NOMO-1 (cell line): ENCODE results near the gene GEN1.
A peak's percentile ranks its signal among the peaks of the same experiment; 100 is the strongest.

Experiments
- DNase-seq, 2 experiments: peaks; one replicate each; lab custom pipeline; 2025; ENCODE audit not compliant: unreplicated experiment in 2 of 2; lab: John Stamatoyannopoulos, UW

GEN1 gene, protein sequence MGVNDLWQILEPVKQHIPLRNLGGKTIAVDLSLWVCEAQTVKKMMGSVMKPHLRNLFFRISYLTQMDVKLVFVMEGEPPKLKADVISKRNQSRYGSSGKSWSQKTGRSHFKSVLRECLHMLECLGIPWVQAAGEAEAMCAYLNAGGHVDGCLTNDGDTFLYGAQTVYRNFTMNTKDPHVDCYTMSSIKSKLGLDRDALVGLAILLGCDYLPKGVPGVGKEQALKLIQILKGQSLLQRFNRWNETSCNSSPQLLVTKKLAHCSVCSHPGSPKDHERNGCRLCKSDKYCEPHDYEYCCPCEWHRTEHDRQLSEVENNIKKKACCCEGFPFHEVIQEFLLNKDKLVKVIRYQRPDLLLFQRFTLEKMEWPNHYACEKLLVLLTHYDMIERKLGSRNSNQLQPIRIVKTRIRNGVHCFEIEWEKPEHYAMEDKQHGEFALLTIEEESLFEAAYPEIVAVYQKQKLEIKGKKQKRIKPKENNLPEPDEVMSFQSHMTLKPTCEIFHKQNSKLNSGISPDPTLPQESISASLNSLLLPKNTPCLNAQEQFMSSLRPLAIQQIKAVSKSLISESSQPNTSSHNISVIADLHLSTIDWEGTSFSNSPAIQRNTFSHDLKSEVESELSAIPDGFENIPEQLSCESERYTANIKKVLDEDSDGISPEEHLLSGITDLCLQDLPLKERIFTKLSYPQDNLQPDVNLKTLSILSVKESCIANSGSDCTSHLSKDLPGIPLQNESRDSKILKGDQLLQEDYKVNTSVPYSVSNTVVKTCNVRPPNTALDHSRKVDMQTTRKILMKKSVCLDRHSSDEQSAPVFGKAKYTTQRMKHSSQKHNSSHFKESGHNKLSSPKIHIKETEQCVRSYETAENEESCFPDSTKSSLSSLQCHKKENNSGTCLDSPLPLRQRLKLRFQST

DNA sequence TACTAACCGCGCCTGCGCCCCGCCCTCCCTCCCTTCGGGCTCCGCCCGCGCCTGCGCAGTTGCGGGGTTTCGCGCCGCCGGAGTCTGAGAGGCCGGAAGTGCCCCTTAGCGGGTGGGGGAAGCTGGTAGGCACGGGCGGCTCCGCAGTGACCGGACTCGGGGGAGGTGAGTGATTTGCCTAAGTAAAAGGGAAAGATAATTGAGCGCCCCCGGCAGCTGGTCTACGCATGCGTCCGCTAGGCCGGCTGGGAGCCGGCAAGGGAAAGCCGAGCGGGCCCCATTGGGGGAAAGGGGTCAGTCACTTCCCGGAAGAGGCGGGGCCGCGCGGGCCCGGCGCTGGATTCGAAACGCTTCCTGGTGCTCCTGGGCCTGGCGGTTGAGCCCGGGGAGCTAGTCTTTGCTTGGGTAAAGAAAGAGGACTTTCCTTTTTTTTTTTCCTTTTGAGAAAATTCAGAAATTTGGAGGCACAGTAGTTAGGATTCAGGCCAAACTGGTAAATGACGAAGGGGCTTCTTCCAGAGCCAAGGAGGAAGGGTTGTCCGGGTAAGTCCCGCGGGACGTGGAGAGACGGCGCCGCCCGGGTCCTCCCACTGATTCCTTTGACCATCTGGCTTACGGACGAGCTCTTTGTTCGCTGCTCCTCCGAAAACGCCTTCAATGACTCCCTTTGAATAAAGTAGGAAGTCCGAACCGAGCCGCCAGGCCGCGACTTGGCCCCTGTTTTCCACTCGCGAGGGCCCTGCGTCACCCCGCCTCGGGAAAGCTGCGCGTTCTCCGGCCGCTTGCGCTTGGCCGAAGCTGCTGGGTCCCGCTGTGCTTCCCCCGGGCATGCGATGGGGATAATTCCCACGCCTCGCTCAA lies at the start of gene GEN1, which contains the start of gene SMC6:
Gene GEN1 (plus strand): TSS at position 336 of the 861 bp plus-strand sequence. CDS start 5,806 bp downstream, outside the sequence.
Gene SMC6 (minus strand): TSS at position 8 of the 861 bp plus-strand sequence. CDS start 7,864 bp downstream, outside the sequence.
- peak; percentile 97 to 98 for DNase-seq

DNA sequence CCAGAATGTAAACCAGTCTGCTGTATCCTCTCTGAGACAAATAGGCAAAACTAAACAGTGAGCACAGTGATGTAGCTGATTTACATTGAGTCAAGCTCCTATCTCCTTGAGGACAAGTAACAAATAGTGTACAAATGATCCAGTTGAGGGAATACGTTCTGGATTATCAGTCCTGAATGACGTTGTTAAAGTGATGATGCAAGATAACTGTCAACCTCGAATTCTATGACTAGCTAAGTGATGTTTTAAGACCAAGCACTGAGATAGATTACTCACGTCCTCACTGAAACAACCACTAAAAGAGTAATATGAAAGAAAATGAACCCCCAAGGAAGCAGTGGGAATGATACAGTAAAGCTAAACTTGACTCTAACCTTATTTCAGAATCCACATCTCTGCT lies 47.1 kb upstream of the GEN1 start:
- no peak for DNase-seq

DNA sequence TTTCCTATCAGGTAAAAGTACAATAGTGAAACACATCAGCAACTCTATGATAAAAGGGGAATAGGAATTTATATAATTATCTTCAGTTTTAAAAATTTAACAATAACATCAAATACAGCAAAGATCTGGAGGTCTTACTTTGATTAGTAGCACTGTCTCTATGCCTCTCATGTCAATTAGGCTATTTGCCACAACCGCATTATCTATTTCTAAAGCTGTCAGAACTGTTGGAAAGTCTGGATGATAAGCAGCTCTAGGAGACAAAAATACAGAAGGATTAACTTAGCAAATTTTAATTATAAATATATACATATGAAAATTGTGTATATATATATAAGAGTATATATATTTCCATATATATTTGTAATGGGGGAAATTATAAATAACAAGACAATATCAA lies 45.4 kb upstream of the GEN1 start:
- DNase-seq = no peak

DNA sequence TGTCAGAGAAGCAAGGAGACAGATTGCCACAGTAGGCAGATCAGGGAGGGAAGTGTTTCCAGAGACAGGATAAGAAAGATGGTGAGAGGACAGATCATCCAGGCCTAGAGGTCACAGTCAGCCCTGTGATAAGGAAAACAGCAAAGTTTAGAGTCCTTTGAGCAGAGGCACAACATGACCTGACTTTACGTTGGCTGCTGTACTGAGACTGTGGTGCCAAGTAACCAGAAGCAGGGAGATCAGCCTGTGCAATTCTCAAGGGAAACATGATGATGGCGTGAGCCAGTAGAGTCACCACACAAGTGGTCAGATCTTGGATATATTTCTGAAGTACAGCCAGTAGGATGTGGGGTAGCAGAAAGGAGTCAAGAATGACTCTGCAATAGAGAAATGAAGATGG lies 44.0 kb upstream of the GEN1 start:
- no peak for DNase-seq

DNA sequence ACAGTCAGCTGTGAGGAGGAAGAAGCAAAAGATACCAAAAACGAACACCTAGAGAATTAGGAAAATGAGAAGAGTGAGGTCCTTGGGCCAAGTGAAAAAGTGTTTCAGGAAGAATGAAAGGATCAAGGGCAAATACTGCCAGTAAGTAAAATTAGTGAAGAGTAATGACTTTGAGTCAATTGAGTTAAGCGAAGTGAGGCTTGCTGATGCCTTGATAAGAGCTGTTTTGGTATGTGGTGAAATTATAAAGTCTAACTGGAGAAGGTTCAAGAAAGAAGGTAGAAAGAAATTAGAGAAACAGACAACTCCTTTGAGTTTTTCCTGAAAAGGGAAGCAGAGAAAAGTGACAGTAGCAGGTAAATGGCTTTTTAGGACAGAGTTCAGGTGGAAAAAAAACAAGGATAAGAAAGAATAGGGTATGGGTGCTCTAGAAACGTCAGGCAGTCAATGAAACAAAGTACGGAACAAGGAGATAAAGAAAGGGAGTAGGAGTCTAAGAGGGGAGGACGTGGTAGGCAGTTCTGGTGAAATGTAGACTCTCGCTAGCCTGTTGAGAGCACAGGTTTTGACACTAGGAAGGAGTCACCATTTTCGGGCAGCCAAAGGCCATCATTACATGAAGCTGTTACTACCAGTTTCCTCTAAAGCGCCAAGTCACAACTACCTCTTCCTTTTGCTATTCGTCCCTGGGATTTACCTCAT lies 43.2 kb upstream of the GEN1 start:
- no peak for DNase-seq

DNA sequence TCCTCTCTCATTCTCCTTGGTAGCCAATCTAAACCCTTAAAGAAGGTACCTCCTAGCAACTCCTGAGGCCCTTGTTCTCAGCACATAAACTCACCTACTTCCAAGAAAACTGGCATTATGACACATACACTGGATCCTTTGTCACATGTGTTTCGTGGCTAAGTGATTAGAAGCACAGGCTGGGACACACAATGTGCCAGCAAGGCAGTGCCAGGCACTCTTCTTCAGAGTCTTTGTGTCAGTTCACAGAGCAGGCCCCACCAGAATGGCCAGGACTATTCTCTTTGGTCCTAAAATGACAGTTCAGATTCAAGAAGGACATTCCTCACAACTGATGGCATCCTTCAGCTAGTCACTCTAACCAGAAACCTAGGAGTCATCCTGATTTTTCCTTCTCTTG lies 40.6 kb upstream of the GEN1 start:
- DNase-seq = no peak

DNA sequence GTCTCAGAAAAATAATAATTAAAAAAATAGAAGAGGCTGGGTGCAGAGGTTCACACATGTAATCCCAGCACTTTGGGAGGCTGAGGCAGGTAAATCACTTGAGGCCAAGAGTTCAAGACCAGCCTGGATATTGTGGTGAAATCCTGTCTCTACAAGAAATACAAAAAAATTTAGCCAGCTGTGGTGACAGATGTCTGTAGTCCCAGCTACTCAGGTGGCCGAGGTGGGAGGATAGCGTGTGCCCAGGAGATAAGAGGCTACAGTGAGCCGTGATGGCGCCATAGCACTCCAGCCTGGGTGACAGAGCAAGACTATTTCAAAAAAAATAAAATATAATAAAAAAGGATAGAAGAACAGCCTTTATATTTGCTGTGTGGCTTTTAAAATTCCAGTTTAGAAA lies 36.3 kb upstream of the GEN1 start:
- DNase-seq = no peak

DNA sequence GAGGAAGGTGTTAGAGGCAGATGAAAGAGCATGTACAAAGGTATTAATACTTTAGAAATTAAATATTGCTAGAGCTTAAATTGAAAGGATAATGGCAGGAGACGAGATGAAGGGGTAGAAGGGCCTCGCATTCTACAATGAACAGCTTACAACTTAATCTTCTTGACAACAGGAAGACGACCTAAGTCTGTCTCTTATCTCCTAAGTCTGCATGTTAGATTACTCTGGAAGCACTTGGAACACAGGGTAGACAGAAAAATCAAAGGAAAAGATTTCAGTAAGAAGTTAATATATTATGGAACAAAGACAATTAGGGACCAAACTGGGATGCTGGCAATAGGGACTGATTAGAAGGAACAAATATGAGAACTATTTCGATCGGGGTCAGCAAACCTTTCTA lies 35.2 kb upstream of the GEN1 start:
- no peak for DNase-seq

DNA sequence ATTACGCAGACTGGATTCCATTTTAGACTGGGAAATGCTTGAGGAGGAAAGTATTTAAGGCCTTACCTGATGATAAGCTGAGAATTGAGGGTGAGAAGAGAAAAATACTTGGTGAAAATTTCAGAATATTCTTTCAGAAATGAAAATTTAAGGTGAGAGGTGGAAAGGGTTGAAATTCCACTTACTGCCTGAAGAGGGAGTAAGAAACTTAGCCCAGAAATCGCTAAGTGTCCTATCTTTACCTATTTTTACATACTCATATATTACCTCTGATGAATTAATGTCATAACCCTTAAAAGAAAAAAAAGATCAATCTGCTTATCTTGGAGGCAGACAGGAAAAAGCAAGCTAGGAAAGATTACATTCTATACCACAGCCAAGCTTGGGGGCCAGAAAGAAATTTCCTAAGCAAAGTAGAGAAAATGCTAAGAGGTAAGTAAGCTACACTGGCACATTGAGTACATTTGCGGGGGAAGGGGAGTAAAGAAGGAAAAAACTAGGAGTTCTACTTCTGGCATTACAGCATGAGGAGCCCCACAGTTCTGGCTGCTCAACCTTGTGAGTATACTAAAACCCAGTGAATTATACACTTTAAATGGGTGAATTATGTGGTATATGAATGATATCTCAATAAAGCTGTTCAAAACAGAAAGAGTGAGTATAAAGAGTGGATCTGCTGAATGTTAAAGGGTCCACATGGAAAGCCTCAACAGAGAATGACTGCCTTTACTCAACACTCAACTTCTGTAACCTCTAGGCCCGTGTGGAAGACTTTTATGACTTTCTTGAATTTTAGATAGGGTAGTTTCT lies 34.2 kb upstream of the GEN1 start:
- DNase-seq = peak; percentile 4 to 34

DNA sequence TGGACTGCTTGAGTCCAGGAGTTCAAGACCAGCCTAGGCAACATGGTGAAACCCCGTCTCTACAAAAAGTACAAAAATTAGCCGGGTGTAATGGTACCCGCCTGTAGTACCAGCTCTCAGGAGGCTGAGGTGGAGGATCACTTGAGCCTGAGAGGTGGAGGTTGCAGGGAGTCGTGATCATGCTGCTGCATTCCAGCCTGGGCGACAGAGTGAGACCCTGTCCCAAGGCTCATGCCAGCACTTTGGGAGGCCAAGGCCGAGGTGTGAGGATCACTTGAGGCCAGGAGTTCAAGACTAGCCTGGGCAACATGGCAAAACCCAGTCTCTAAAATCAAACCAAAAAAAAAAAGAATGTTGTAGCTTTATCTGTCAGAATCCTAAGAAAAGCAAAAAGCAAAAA lies 25.7 kb upstream of the GEN1 start:
- no peak for DNase-seq

DNA sequence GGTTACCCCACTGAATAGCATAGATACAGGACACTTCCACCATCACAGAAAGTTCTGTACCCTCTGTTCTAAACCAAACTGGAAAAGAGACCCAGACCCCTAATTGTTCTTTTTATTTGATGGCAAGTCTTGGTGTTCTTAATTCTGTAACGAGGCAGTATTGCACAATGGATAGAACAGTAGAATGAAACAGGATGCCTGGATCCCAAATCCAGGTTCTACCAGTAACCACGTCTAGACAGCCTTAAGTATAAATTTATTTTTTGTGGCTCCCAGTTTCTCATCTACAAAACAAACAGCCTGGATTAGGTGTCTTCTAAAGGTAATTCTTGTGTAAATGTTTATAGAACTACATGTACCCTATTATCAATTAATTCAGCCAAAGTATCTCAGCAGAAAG lies 24.1 kb upstream of the GEN1 start:
- DNase-seq = no peak

DNA sequence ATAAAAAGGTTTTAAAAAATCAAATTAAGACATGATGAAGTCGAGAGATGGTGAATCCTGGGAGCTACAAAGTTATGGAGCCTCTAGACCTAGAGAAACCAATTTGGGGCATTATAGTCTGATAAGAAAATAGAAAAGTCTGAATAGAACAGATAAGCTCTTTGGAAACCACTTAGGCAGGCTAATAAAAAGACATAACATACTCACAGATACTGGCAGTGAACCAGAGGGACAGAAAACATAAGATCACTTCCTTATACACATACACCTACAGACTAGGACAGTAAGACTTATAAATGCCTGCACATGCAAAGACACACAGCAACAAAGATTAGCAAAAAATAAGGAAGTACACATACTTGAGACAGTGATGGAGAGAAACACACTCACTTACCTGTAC lies 20.3 kb upstream of the GEN1 start:
- DNase-seq = no peak

DNA sequence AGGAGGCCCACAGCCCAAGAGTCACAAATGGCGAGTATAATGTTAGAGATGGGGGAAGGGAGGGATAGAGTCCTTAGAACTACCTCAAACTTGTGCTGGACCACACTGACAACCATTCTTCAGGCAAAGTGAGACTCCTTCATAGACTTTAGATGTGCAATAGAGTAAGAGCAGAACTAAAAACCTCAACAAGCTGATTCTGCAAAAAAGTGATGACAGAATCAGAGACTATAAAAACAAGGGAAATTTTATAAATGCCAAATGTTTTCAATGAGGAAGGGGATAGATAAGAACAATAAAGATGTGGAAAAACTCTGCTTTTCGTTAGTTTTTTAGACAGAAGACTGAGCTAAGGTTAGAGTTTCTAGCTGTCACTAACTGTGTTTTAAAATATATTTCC lies 18.1 kb upstream of the GEN1 start:
- no peak for DNase-seq

DNA sequence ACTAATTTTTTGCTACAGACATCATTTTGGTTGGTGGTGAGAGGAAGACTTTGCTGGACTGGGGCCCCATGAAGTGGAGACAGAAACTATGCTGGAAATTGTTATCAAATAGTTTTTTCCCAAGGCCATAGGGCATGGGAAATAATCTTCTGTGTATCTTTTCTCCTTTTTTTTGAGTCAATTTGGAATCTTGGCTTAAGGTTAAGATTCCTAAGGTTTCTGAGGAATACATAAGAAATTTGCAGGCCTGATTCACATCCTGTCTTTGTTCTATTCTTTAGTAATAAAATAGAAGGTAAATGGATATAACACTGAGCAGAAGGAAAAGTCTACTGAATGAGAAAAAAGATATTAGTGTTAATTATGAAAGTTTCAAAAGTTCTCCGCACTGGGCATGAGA lies 16.9 kb upstream of the GEN1 start:
- DNase-seq = no peak

DNA sequence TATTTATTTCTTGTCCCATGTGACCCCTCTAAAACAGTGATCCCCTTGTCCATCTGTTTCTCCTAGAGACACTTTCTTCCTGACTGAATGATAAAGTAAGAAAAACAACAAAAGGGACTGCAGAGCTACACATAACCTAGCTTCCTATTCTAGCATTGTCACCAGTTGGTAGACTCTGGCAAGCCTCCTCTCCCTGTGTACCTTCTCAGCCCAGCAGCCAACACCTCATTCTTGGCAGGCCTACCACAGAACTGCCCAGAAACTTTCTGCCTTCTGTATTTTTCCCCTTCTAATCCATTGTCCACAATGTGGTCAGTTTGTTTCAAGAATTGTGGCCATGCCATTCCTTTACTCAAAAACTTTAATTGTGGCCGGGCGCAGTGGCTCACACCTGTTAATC lies 13.7 kb upstream of the GEN1 start:
- DNase-seq = no peak

DNA sequence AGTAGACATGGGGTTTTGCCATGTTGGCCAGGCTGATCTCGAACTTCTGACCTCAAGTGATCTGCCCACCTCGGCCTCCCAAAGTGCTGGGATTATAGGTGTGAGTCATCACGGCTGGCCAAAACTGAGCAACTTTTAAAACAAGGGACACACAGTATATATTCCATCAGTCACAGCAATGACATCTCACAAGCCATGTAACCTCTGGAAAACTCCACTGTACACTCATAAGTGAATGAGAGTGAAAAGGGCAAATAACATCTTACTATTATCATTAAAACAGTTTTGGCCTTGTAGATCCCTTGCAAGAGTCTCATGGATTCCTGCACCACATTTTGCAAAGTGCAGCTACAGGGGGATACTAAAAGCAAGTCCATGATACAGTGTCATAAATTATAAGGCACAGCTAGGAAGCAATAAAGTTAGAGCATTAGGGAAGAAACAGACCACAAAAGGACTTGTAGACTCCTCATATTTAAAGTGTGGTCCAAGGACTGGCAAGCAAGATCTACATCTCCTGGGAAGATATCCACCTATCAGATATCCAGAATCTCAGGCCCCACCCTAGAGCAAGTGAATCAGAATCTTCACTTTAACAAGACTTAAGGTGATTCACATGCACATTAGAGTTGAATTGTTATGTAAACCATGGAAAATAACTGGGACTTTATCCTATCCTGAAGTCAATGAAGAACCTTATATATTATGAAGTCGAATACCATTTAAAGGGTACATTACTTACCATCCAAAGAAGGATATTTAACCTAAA lies 6.1 kb upstream of the GEN1 start:
- DNase-seq = no peak

DNA sequence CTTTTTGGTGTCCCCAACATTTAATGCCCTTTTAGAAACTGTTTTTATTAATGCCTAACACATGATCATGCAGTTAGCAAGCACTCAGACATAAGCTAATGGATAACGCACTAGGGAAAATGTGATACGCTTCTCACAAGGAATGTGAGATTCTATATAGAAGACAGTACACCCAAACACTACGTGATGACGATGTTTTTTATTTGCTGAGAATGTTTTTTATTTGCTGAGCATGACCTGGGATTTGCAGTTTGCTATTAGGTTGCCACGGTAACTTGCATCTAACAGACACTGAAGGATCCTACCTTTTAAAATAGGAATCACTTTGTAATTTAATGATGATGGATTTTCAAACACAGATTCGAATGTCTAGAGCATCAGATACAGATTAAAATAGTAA lies 5.2 kb upstream of the GEN1 start:
- no peak for DNase-seq

DNA sequence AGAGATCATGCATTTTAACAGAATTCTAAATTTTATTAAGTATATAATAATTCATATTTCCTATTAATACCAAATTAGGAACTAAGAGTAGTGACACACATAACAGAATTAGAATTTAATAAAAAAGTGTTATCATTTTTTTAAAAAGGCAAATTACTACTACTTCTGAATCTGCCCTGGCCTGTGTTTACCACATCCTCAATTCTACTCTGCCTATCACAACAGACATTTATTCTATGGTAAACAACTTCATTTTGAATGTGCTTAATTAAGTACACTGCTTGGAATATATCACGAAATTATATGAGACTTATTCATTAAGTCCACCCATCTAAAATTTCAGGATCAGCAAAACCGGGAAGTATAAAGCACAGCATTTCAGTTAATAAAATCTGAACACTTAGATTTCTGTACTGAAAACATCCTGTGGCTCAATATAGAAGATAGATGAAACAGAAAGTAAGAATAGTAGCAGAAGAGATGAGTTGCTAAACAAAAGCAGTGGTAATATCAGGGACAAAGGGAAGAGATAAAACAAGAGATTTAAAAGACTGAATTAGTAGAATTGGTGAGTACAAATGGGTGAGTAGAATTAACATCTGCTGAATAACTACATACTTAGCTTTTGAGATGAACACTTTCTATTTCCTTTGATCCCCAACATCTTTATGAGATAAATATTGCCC lies 4.0 kb upstream of the GEN1 start:
- DNase-seq = no peak
